ENCODE measurements around the gene PPP6C.
"Not testable (repeated sequence)": the region's sequence is repeated elsewhere in the genome, so short reads cannot be mapped to it uniquely, and the experiment has no call there.

The PPP6C gene

DNA sequence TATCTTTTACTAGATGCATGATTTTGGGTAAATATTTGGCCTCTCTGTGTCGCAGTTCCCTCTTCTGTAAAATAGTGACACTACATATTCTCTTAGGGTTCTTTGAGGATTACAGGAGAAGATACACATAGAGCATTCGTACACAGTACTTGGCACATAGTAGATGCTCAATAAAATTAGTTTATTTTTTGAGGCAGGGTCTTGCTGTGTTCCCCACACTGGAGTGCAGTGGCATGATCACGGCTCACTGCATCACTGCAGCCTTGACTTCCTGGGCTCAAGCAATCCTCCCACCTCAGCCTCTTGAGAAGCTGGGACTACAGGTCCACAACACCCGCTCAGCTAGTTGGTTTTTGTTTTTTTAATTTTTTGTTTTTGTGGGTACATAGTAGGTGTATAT lies 47.9 kb downstream of the PPP6C start:
- DNase-seq (ENCODE audit: low read depth) = no peak

DNA sequence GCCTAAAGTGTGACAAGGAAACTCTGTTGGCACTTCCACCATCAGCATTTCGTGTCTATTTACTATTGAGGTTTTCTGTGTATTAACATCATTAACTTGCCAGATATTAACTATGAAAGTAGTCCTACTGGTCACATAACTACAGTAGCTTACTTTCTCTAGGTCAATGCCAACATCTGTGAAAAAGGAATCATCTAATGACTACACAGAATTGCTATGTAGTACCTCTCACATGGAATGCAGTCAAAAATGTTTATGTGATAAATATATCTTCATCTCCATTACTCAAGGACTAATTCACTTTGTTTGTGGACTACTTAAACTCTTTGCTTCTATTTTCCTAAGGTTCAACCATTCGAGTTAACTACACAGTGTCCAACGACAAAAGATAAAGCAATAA lies 48.4 kb downstream of the PPP6C start:
- no peak for DNase-seq (ENCODE audit: low read depth)

DNA sequence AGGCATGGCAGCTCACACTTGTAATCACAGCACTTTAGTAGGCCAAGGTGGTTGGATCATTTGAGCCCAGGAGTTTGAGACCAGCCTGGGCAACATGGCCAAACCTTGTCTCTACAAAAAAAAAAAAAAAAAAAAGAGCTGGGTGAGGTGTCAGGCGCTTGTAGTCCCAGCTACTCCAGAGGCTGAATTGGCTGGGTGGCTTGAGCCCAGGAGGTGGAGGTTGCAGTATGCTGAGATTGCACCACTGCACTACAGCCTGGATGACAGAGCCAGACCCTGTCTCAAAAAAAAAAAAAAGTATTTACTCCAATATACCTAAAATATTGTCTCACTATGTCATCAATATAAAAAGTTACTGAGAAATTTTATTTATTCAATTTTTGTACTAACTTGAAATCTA lies 49.0 kb downstream of the PPP6C start:
- DNase-seq (ENCODE audit: low read depth) = no peak

DNA sequence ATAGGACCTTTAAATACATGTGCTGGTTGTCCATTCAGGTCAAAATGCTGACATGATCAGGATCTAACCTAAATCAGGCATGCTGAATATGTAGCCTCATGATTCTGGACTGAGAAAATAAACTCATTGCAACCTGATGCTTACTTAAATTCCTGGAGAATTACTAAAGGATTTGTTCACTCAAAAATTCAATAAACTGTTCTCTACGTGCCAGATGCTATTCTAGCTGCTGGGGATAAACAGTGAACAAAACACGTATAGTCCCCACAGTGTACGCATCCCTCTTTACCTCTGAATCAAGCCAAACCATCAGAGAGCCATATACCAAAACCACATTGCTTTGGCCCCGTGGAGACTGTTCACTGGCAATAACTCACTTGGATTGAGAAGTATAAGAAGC lies 52.4 kb downstream of the PPP6C start:
- DNase-seq (ENCODE audit: low read depth) = peak; percentile 63

DNA sequence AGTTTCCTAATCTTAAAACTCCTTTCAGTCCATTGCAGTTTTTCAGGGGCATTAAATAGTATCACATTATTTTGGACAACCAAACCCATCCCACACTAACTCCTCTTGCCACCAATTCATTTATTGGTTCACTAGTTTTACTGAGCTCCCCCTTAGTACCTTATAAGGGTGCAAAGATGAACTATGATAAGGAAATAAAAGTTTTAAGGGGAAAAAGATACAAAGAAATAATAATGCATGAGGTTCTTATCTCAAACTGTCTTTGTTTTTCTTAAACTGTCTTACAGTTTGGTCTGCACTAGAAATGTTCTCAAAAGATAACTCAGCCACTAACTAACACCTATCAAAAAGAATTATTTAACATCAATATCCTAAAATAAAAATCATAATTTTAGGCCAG lies 54.6 kb downstream of the PPP6C start:
- no peak for DNase-seq (ENCODE audit: low read depth)

DNA sequence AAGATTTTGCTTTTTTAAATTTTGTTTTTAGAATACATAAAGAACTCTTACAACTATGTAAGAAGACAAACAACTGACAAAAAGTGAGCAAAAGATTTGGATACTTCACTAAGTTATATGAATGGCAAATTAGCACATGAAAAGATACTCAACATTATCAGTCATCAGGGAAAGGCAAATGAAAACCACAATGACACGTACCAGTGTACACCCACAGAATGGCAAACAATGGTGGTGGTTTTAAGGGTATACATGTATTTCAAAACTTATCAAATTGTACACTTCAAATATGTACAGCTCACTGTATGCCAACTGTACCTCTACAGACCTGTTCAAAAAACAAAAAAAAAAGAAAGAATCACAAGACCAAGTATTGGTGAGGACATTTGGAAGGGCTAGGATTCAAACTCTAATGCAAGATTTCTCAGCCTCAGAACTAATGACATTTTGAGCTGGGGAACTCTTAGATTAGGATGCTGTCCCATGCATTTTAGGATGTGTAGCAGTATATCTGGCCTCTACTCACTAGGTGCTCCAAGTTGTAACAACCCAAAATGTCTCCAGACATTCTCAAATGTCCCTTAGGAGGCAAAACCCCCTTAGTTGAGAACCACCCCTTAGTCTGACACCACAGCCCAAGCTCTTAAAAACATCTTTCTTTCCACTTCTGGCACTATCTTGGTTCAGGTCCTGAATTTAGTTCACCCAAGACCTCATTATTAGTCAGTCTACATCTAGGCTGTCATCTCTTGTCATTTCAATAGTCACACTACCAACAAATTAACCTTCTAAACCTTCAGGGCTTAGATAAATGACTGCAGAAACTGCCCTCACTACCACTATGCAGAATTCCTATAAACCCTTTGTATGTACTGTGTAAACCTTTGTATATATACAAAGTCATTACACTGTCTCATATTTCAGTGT lies 55.9 kb downstream of the PPP6C start:
- no peak for DNase-seq (ENCODE audit: low read depth)

DNA sequence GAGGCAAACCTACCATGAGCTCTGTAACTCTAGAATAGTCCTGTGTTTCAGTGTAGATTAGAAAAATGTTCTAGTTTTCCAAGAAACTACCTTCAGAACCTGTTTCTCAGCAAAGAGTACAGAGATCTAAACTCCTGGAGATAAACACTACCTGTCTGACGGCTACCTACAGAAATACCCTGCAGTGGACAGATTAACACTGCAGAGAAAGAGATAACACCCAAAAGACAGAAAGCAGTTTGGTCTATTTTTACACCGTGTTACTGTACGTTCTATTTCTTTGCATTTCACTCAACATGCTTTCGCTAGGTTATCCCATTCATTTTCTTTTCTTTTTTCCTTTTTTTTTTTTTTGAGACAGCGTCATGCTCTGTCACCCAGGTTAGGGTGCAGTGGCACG lies 57.8 kb downstream of the PPP6C start:
- no peak for DNase-seq (ENCODE audit: low read depth)

DNA sequence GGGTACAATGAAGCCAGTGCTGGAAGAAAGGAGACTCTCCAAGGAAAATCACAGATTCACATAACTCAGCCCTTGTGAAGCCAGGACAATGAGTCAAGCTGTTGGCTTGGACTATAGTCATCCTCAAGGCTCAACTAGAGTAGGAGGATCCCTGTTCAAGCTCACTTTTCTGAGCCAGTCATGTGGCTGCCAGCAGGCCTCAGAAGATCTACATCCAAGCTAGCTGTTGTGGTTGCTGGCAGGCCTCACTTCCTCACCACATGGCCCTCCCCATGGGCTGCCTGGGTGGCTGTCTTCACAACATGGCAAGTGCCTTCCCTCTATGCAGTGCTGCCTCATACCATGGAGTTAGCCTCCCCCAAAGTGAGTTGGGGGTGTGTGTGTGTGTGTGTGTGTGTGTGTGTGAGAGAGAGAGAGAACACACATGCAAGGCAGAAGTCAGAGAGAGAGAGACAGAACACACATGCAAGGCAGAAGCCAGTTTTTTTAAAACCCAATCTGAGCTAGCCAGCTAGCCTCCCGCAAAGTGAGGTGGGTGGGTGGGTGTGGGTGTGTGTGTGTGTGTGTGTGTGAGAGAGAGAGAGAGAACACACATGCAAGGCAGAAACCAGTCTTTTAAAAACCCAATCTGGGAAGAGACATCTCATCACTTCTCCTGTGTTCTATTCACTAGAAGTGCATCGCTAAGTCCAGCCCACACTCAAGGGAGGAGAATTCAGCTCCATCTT lies 63.4 kb downstream of the PPP6C start:
- DNase-seq (ENCODE audit: low read depth) = peak; percentile 93

DNA sequence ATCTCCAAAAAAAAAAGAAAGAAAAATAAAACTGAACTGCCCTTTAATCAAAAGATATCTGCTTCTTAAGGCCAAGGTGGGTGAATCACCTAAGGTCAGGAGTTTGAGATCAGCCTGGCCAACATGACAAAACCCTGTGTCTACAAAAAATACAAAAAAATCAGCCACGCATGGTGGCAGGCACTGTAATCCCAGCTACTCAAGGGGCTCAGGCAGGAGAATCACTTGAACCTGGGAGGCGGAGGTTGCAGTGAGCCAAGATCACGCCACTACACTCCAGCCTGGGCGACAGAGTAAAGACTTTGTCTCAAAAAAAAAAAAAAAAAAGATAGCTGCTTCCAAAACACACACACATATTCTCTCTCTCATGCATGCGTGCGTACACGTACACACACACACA lies 64.1 kb downstream of the PPP6C start:
- DNase-seq (ENCODE audit: low read depth) = no peak

DNA sequence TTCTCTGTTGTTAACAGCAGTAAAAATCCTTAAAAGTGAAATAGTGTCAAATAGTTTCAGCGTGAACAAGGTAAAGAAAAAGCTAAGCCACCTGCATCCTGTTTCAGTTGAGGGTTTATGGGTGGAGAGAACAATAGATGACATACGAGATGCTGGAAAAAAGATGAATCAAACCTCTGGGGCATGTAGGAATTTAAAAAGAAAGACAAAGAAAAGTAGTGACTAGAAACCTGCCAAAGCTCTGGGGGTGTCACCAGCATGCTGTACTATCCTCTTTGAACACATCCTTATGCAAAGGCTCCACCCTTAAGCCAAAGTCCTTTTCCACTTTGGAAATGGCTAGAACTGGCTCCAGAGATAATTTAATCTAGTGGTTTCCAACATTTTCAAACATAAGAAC lies 68.5 kb downstream of the PPP6C start:
- no peak for DNase-seq (ENCODE audit: low read depth)

DNA sequence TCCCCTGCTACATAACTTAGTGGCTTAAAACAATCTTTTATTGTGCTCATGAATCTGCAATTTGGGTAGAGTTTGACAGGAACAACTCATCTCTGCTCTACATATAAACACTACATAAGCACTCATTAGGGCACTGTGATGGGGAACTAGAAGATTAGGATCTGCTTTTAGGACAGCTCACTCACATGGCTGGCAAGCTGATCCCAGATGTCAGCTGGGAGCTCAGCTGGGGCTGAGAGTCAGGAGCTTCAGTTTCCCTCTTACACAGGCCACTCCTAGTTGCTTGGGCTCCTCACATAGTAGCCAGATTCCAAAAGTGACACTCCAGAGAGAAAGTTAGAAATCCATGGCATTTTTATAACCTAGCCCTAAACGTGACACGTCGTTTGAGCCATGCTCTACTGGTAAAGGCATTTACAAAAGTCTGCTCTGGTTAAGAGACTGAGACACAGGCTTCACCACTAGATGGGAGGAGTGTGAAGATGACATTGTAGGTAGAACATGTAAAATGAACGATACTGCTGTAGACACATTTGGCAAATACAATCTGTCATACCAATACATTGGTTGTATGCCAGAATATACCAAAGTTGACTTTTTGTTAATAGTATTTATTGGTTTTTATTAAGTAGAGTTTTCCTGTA lies 69.8 kb downstream of the PPP6C start:
- DNase-seq (ENCODE audit: low read depth) = no peak

DNA sequence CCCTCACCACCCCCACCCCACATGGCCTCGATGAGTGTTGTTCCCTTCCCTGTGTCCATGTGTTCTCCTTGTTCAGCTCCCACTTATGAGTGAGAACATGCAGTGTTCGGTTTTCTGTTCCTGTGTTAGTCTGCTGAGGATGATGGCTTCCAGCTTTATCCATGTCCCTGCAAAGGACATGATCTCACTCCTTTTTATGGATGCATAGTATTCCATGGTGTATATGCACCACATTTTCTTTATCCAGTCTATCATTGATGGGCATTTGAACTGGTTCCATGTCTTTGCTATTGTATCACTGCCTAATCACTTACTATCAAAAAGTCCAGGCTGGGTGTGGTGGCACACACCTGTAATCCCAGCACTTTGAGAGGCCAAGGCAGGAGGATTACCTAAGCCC lies 70.9 kb downstream of the PPP6C start:
- not testable (repeated sequence) for DNase-seq (ENCODE audit: low read depth)

DNA sequence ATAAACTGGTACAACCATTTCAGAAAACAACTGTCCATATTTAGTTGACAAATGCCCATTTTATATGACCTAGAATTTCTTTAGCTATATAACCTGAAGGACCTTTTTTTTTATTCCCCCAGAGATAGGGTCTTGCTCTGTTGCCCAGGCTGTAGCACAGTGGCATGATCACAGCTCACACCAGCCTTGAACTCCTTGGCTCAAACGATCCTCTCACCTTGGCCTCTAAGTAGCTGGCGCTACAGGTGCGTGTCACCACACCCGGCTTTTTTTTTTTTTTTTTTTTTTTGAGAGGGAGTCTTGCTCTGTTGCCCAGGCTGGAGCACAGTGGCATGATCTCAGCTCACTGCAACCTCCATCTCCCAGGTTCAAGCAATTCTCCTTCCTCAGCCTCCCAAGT lies 75.1 kb downstream of the PPP6C start:
- DNase-seq (ENCODE audit: low read depth) = not testable (repeated sequence)

DNA sequence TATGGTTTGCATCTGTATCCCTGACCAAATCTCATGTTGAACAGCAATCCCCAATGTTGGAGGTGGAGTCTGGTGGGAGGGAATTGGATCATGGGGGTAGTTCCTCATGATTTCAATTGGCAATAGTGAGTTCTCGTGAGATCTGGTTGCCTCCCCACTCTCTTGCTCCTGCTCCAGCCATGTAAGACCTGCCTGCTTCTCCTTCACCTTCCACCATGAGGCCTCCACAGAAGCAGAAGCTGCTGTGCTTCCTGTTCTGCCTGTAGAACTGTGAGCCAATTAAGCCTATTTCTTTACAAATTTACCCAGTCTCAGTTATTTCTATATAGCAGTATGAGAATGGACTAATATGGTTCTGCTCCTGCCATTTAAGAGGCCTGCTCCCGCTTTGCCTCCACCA lies 79.1 kb downstream of the PPP6C start:
- no peak for DNase-seq (ENCODE audit: low read depth)

DNA sequence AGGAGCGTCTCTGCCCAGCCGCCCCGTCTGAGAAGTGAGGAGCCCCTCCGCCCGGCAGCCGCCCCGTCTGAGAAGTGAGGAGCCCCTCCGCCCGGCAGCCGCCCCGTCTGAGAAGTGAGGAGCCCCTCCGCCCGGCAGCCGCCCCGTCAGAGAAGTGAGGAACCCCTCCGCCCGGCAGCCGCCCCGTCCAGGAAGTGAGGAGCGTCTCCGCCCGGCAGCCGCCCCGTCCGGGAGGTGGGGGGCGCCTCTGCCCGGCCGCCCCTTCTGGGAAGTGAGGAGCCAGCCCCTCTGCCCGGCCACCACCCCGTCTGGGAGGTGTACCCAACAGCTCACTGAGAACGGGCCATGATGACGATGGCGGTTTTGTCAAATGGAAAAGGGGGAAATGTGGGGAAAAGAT lies 81.1 kb downstream of the PPP6C start:
- not testable (repeated sequence) for DNase-seq (ENCODE audit: low read depth)

DNA sequence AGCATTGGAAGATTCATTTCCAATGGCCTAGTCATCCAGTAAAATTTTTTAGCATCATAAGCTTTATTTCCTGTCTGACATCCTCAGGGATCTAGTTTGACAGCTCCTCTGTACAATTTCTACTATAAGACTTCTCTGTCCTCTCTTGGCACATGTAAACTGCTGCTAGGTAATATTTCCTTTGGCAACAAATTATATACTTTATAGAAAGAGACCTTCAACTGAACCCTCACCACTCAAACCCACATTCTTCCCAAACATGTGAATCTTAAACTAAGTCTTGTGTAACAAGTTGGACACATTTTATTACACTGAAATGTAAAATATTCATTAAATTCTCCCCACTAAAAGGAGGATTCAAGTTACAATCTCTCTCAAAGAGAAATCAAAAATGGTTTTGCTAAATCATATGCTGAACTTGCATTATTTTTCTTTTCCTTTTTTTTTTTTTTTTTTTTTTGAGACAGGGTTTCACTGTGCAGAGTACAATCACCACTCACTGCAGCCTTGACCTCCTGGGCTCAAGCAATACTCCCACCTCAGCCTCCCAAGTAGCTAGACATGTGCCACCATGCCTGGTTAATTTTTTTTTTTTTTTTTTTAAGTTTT lies 83.2 kb downstream of the PPP6C start:
- no peak for DNase-seq (ENCODE audit: low read depth)

DNA sequence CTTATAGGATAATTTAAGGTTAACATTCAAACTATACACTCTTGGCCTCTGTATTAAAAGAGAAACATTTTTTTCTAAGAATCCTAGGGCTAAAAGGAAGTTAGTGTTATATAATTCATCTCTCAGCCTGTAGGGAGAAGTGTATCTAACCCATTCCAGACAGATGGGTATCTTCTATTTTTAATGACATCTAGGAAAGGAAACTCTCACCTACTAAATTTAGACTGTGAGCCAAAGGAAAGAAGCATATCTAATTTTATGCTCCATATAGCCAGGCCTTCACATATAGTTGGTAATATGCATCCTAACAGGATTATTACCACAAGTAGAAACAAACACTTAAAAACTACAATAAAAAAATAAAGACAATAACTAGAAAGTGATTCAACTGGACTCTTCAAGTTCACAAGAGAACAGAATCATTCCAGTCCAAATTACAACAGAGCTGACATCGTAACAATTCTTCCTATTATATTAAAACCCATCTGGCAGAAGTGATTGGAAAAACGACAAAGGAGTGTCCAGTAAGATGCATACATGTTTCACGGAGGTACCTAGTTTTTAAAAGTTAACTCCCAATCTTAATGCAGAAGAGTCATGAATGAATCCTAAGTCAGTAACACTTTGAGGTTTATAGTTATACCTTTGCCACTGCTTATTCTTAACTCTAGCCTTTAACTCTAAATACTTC lies 85.7 kb downstream of the PPP6C start:
- DNase-seq (ENCODE audit: low read depth) = no peak

DNA sequence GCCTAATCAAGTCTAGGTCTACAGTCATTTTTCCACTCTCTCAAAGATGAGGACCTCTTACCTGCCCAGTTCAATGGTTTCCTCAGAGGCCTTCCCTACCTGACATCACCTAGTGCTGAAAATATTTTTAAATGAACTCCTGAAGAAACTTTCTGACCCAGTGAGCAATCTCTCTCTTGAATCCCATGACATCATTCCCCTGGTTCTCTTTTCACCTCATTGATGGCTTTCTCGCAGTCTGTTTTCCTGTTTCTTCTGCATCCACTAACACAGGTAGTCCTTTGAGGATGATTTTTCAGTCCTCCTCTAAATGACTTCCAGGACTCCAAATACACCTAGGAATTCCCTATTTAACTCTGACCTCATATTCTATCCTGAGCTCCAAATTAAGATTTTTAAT lies 86.6 kb downstream of the PPP6C start:
- no peak for DNase-seq (ENCODE audit: low read depth)

DNA sequence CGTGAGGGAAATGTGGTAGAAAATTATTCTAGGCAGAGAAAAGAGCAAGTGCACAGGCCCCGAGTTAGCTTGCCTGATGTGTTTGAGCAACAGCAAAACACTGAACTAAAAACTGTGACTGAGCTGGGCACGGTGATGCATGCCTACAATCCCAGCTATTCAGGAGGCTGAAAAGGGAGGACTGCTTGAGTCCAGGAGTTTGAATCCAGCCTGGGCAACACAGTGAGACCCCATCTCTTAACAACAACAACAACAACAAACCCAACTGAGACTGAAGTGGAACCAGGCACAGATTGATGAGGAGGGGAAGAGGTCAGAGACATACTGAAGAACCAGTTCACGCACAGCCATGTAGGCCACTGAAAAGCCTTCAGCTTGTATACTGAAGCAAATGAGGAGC lies 88.8 kb downstream of the PPP6C start:
- no peak for DNase-seq (ENCODE audit: low read depth)

DNA sequence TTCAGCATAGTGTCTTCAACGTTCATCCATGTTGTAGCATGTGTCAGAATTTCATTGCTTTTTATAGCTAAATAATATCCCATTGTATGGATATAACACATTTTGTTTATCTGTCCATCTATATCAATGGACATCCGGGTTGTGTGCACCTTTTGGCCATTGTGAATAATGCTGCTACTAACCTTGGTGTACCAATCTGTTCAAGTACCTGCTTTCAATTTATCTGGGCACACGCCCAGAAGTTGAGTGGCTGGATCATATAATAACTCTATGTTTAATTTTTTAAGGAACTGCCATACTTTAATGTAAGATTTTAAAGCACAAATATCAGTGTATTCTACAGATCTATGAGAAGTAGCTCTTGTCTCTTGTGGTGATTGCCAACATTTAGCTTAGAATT lies 89.8 kb downstream of the PPP6C start:
- no peak for DNase-seq (ENCODE audit: low read depth)

Data from HS-5 (cell line).